Neural cell (in vitro differentiated cells): Measurements from ENCODE around the gene LRRFIP2.

Experiments used
- CTCF ChIP-seq: fragments of 450-650 bp; IDR thresholded peaks from 2 replicates; pipeline ENCODE4 v1.5.1; 2014; ENCODE audit warnings: antibody characterized with exemption, mild to moderate bottlenecking, moderate library complexity; ENCODE audit not compliant: poor library complexity, severe bottlenecking
- EP300 ChIP-seq: fragments of 450-650 bp; conservative IDR thresholded peaks from 2 replicates; pipeline ENCODE4 v1.6.1; 2014; ENCODE audit warnings: antibody characterized with exemption, mild to moderate bottlenecking, moderate library complexity; ENCODE audit not compliant: poor library complexity, severe bottlenecking
- EZH2 ChIP-seq: fragments of 200-600, 300-800 bp; shearing (Covaris generic), sonication (generic); IDR thresholded peaks from 2 replicates; pipeline ENCODE4 v1.6.1; 2014; ENCODE audit warnings: antibody characterized with exemption, low read length, borderline replicate concordance, mild to moderate bottlenecking; ENCODE audit not compliant: insufficient read depth, poor library complexity, severe bottlenecking
- MXI1 ChIP-seq: fragments of 450-650 bp; conservative IDR thresholded peaks from 2 replicates; pipeline ENCODE4 v1.6.1; 2014; ENCODE audit warnings: antibody characterized with exemption, mild to moderate bottlenecking; ENCODE audit not compliant: poor library complexity, severe bottlenecking
- POLR2AphosphoS5 ChIP-seq: IDR thresholded peaks from 2 replicates; pipeline ENCODE4 v1.6.1; 2012
- REST ChIP-seq: IDR thresholded peaks from 2 replicates; pipeline ENCODE4 v1.6.1; 2012; ENCODE audit warnings: borderline replicate concordance
- SMC3 ChIP-seq: fragments of 450-650 bp; conservative IDR thresholded peaks from 2 replicates; pipeline ENCODE4 v1.6.1; 2014; ENCODE audit warnings: antibody characterized with exemption, mild to moderate bottlenecking, moderate library complexity; ENCODE audit not compliant: poor library complexity
- TAF1 ChIP-seq: IDR thresholded peaks from 2 replicates; pipeline ENCODE4 v1.6.1; 2012; ENCODE audit warnings: low read depth

GRCh38 chr3:37130984-37131859 lies 43.2 kb downstream of the LRRFIP2 start:
- TF ChIP-seq POLR2AphosphoS5 (no peak), EP300 (no peak), REST (no peak), CTCF (no peak), EZH2 (no peak), MXI1 (no peak), TAF1 (no peak), SMC3 (no peak)
